Activated T-cell treated with anti-CD3 and anti-CD28 coated beads for 48 hours (primary cell): ENCODE data around the gene RNF126.
A peak's percentile ranks its signal among the peaks of the same experiment; 100 is the strongest.
"Not testable (repeated sequence)": the region's sequence is repeated elsewhere in the genome, so short reads cannot be mapped to it uniquely, and the experiment has no call there.

Experiments
- DNase-seq: peaks from one replicate; pipeline ENCODE4 v3.0.0-alpha.2; 2020; ENCODE audit warnings: low read depth

Gene RNF126

DNA sequence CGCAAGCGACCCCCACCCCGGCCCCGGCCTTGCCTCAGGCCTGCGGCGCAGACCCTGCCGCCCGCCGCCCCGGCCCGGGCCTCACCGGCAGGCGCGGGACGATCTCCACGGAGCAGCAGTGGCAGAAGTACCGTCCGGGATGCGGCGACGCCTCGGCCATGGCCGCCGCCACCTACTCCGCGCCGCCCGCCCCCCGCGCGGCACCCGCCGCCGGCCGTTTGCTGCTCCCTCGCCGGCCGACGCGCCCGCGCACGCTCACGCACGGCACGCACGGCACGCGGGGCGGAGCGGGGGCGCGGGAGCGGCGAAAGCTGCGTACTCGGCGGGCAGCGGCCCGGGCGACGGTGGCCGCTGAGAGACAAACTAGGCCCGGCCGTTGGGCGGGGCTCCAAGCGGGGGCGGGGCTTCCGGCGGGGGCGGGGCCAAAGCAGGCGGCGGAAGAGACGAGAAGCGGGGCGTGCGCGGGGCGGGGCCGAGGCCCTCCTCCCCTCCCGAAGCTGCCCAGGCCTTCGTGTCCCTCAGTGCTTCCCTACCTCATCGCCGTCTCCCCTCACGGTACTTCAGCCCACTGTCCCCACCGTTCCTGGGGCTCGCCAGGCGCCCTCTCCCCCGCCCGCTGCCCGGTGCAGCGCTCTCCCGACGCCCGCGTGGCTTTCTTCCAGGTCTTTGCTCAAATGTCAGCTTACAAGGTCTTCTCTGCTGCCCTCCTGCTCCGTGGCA, at the start of gene RNF126:
TSS of gene RNF126 (minus strand) at position 253 of the 720 bp plus-strand sequence. CDS start at position 160, 93 bp downstream.
- DNase-seq, result peak; percentile 94

GRCh38 chr19:711254-711653, 48.2 kb upstream of the RNF126 start:
- DNase-seq, result no peak

GRCh38 chr19:710767-711166, 47.8 kb upstream of the RNF126 start:
- DNase-seq, result no peak

DNA sequence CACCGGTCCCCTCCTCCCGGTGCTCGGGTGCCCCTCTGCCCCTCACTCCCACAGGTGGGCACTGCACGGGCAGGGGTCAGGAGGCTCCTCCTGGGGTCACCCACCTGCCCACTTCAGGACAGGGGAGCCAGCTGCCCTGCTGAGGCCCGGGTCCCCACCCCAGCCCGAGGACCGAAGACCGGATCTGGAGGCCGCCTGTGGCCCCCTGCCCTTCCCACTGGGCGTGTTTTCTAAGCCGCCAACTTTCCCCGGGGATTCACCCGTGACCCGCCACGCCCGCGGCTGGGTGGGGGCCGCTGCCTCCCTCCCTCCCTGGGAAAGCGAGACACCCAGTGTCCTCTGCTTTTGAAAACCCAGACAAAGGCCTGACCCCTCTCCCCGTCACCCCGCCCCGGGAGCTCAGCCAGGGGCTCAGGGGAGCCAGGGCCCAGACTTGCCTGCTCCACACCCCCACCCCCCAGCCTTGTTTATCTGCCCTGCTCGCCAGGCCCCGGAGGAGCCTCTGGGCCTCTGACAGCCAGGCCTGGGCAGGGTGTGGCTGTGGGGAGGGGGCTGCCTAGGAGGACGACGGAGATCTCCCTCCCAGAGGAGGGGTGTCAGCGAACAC, 47.1 kb upstream of the RNF126 start:
- DNase-seq, result no peak

- no peak for DNase-seq
Measured at GRCh38 chr19:709196-709964, 46.4 kb upstream of the RNF126 start.

- DNase-seq, result no peak
Measured at GRCh38 chr19:708154-709143, 45.4 kb upstream of the RNF126 start, which contains the start of gene PALM. Gene PALM, plus strand, starts transcription at chr19:708935. Its CDS starts 212 bp downstream, at chr19:709147.

DNA sequence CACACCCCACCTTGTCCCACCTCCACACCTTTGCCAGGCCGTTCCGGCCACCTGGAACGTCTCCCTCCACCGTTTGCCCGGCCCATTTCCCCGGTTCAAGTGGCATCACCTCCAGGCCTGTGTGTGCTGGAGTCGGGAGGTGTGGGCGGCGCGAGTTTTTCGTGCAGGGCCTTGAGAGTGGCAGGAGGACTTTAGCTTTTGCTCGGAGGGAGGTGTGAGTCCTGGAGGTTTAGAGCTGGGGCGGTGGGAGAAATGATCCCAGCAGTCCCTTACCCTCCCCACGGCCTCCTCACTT, 41.4 kb upstream of the RNF126 start:
- DNase-seq, result no peak

DNA sequence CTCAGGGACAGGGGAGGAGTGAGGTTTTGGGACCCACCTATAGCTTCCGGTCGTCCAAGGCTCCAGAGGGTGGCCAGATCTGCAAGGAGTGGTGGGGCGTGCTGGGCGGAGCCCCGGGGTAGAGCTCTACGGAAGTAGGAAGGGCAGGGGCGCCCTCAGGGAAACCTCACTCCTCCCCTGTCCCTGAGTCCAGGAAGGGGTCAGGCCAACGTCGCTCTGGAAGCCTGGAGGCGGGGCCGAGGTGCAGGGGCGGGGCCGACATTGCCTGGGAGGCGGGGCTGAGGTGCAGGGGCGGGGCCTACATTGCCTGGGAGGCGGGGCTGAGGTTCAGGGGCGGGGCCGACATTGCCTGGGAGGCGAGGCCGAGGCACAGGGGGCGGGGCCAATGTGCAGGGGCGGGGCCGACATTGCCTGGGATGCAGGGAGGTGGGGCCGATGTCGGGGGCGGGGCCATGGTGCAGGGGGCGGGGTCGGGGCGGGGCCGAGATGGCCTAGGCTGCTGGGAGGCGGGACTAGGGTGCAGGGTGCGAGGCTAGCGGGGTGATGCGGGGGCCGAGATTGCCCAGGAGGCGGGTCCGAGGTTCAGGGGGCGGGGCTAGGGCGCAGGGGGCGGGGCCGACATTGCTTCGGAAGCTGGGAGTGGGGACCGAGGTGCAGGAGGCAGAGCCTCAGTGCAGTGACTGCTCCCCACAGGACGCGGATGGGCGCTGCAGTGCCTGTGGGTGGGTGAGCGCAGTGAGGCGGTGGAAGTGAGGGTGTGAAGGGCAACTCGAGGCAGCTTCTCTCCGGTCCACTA, 40.8 kb upstream of the RNF126 start:
- peak; percentile 67 for DNase-seq

DNA sequence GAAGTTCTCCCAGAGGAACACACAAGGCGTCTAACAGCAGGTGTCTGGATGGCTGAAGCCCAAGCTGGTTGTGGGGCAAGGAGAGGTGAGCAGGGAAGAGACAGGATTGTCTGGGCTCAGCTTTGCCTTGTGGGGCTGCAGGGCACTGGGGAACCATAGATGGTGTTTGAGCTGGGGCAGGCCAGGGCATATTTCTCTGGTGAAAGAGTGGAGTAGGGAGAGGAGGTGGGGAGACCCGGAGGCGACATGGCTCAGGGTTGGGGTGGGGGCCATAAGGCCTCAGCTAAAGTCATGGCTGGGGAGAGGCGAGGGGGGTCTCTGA, 40.3 kb upstream of the RNF126 start:
- DNase-seq, result no peak

GRCh38 chr19:702847-703246, 39.8 kb upstream of the RNF126 start:
- not testable (repeated sequence) for DNase-seq

DNA sequence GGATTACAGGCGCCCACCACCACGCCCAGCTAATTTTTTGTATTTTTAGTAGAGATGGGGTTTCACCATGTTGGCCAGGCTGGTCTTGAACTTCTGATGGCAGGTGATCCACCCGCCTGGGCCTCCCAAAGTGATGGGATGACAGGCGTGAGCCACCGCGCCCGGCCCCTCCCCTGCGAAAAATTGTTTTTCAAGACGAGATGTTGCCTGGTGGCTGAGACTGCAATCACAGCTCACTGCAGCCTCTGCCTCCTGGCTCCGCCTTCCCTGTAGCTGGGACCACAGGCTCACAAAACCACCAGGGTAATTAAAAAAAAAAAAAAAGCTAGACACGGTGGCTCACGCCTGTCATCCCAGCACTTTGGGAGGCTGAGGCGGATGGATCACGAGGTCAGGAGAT, 36.9 kb upstream of the RNF126 start:
- not testable (repeated sequence) for DNase-seq

DNA sequence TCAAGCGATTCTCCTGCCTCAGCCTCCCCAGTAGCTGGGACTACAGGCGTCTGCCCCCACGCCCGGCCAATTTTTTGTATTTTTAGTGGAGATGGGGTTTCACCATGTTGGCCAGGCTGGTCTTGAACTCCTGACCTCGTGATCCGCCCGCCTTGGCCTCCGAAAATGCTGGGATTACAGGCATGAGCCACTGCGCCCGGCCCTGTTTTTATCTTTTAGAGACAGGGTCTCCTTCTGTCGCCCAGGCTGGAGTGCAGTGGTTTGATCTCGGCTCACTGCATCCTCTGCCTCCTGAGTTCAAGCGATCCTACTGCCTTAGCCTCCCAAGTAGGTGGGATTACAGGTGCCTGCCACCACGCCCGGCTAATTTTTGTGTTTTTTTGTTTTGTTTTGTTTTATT, 35.5 kb upstream of the RNF126 start:
- DNase-seq, result not testable (repeated sequence)

DNA sequence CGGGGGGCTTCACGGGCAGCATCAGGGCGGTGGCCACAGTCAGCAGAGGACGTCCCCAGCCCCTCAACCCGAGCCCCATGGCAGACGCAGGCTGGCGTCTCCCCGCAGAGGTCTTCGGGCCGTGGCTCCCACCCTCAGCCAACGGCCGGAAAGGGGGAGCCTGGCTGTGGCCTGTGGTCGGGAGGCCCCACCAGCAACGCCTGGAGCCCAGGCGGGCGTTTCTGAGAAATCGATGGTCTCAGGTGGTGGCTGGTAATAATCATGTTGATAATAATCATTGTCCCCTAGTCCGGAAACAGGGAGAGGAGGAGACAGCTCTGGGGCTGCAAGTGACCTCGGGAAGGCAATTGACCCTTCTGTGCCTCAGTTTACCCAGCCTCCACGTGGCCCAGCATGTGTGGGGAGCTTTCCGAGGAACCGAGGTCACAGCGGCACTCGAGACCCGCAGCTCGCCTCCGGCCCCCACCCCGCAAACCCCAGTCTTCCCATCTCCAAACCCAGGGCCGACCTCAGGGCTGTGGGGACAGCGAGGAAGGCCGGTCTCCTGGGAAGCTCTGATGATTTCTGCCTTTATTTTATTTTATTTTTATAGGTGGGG, 32.4 kb upstream of the RNF126 start, which contains the start of gene PRSS57:
TSS of gene PRSS57 (minus strand) at position 101 of the 598 bp plus-strand sequence. CDS start at position 79, 22 bp downstream.
- DNase-seq, result no peak

GRCh38 chr19:694481-695351, 31.7 kb upstream of the RNF126 start:
- DNase-seq, result no peak

- no peak for DNase-seq
Measured at GRCh38 chr19:690203-690602, 27.2 kb upstream of the RNF126 start.

GRCh38 chr19:688992-689391, 26.0 kb upstream of the RNF126 start:
- DNase-seq, result no peak

DNA sequence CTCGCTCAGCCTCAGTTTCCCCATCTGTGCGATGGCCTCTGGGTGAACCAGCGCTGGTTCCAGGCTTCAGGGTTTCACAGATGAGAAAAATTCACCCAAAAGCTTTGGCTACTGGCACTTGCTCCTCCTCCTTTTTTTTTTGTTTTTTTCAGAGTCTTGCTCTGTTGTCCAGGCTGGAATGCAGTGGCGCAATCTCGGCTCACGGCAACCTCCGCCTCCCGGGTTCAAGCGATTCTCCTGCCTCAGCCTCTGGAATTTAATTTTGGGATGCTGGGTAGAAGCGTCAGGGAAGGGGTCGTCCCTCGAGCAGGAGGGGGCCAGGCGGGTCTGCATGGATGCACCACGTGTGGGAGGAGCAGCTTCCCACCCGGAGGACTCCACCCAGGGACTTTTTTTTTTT, 25.2 kb upstream of the RNF126 start:
- DNase-seq, result no peak

DNA sequence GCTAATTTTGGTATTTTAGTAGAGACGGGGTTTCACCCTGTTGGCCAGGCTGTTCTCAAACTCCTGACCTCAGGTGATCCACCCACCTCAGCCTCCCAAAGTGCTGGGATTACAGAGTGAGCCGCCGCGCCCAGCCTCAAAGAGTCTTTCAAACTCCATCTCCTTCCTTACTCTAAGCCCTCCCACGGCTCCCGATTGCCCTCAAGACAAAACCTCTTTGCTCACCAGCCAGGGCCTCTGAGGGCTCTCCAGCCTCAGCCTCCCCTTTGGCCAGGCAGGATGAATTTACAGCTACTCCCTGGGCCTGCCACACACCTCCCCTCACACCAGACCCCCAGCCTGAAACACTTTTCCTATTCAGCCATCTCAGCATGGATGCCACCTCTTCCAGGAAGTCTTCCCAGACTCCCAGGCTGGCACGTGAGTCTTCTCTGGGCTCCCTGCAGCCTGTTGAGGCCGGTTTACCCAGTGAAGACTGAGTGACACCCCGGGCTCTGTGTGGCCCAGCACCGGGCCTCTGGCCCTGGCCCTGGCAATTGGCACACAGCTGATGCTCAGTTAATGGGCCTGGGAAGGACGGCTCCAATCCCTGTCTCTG, 24.7 kb upstream of the RNF126 start:
- DNase-seq, result no peak

DNA sequence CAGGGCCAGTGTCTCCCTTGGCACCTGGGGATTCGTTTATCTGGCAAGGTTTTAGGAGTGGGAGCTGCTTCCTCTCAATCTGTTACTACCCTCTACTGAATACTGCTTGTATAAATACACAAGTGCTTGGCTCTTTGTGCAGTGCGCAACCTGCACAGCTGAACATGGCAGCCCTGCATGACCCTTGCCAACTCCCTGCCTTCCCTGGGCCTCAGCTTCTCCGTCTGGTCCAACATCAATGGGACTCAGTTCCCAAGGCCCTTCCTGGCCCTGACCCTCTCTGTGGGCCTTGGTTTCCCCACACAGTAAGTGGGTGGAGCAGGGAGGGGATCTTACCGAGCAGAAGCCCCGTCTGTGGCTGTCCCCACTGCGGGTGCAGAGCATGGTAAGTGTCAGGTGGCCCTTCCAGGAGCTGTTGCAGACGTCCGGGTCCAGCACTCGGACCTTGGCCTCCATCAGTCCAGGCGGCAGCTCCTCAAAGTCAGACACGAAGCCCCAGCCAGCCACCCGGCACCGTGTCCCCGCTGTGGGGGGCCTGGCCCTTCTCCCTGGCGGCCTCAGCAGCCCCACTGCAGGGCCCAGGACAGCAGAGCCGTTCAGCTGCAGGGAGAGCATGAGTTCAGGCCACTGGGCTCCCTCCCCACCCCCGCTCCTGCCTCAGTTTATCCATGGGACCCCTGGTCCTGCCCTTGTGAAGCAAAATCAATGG, 23.7 kb upstream of the RNF126 start:
- no peak for DNase-seq
